HG03342 (cell line): ENCODE results near the gene KRTCAP2.
"Not testable (repeated sequence)": the region's sequence is repeated elsewhere in the genome, so short reads cannot be mapped to it uniquely, and the experiment has no call there.

Experiments used
- ATAC-seq: cut with Tn5 transposase; IDR thresholded peaks from one replicate; pipeline ENCODE4 v1.9.1; 2021; ENCODE audit warnings: mild to moderate bottlenecking, moderate library complexity; ENCODE audit not compliant: unreplicated experiment

Gene KRTCAP2

DNA sequence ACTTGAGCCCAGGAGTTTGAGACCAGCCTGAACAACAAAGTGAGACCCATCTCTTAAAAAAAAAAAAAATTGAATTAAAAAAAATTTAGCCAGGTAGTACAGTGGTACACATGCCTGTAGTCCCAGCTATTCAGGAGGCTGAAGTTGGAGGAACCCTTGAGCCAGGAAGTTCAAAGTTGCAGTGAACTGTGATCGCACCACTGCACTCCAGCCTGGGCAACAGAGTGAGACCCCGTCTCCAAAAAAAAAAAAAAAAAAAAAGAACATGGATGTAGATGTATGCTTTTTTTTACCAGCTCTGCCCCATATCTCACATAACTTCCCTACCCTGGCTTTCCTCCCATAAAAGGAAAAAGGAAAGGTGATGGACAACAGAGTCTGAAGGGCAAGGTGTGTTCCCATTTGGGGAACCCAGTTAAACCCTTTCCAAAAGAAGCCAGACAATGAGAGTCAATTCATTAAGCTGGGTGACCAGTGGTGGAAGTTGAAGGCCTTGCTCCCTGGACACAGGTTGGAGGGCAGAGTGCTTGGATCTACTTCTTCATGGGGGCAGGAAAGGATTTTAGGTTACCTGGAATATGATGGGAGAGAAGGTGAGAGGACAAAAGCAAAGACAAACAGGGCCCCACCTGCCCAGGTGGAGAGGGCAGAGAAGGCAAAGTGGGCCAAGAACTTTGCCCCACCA is 2.9 kb downstream of the KRTCAP2 start:
- no peak for ATAC-seq

DNA sequence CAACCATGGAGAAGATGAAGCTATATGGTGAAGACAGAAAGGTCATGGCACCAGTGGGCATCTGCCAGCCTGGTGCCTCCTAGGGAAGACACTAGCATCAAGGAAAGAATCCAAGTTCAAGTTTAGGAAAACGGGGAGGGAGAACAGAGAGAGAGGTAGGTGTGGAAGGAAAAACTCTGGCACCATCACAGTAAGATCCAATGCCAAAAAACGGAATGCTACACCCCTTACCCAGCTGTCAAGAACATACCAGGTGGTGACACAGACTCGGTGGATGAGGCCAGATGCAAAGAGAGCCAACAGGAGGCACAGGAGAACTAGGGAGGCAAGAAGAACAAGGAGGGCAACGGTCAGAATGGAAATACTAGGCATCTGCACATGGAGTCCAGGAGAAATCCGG is 3.6 kb downstream of the KRTCAP2 start:
- ATAC-seq: no peak

GRCh38 chr1:155168456-155169210 is 4.5 kb downstream of the KRTCAP2 start:
- ATAC-seq: no peak

GRCh38 chr1:155168105-155168445 is 5.0 kb downstream of the KRTCAP2 start:
- ATAC-seq: not testable (repeated sequence)

DNA sequence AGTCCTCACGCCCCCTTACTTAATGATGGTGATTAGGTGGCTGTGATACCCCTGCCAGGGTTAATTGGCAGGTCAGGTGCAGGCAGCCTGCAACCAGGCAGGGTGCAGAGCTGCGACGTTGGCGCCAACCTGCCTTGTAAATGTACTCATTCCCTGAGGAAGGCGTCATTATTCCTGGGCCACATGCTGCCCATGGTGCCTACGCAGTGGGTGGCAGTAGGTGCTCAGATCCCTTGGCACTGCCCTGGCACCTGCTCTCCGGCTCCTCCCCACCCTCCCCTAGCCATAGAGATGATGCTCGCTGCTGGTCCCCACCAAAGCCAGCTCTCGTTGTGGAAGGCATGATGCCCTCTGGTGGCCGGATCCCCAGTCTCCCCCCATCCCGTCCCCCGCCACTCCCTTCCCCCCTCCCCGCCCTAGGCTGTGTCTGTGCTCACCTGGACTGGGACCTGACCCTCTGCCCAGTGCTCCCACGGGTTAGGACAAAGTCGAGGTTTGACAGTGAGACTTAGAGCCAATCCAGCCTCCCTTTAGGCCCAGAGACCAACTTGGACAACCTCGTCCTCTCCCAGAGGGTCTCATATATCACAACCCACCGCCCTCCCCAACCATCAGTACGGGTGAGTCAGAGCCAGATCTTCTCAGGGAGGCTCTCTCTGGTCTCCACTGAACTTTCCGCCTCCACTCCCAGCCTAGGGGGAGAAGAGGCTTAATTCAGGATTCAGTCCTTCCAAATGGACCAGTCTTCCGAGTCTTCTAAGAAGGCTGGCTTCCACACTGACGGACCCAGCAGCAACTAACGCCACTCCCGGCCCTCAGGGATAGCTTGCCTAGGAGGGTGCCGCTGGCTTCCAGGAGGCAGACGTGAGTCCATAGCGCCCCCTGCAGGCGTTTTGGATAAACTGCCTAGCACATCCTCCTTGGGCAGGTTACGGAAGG is 5.7 kb downstream of the KRTCAP2 start:
- ATAC-seq: no peak

DNA sequence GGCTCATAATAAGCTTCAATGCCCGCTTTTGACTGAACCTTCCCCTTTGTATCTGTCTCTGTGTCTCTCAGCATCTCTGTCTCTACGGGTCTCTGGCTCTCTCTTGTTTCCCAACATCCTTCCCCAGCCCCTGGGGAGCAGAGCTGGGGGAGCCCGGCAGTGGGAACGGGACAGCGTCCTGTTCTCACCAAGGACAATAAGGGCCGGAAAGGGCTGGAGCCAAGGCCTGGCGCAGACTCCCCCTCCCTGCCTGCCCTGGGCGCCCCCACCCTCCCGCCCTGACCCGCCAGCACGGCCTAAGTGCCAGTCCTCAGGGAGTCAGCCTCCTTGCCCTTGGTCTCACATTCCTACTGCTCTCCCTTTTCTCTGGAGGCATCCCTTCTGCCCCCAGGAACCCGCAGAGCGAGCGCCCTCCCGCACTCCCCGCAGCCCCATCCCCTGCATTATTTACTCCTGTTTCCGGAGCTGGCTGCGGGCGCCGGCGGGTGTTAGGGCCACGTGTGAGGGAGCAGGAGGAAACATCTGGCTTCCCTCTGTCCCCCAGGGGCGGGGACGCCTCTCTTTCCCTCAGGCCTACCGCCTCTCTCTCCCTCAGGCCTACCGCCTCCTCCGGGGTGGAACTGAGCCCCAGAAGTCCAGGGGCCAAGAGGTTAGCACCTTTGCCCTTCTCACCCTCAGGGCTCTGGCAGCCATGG is 6.5 kb downstream of the KRTCAP2 start:
- no peak for ATAC-seq

- ATAC-seq: no peak
Observed at GRCh38 chr1:155166051-155166470, 7.0 kb downstream of the KRTCAP2 start.

DNA sequence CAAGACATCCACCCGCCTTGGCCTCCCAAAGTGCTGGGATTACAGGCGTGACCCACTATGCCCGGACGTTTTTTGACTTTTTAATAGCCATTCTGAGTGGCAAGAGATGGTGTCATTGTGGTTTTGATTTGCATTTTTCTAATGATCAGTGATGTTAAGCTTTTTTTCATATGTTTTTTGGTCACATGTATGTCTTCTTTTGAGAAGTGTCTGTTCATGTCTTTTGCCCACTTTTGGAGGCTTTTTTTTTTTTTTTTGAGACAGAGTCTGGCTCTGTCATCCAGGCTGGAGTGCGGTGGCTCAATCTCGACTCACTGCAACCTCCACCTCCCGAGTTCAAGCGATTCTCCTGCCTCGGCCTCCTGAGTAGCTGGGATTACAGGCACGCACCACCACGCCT is 8.5 kb downstream of the KRTCAP2 start:
- ATAC-seq: not testable (repeated sequence)

- ATAC-seq: not testable (repeated sequence)
Observed at GRCh38 chr1:155163785-155164184, 9.3 kb downstream of the KRTCAP2 start.

DNA sequence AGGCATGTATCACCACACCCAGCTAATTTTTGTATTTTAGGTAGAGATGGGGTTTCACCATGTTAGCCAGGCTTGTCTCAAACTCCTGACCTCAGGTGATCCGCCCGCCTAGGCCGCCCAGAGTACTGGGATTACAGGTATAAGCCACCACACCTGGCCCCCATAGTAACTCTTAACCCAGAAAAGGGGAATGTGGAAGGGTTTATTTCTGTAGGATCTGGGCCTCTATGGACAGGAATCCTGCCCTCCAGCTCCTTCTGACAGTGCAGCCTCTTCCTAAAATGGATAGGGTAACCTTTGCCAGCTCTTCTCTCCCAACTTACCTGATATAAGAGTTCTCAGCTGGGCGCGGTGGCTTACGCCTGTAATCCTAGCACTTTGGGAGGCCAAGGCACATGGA is 10.5 kb downstream of the KRTCAP2 start:
- not testable (repeated sequence) for ATAC-seq

DNA sequence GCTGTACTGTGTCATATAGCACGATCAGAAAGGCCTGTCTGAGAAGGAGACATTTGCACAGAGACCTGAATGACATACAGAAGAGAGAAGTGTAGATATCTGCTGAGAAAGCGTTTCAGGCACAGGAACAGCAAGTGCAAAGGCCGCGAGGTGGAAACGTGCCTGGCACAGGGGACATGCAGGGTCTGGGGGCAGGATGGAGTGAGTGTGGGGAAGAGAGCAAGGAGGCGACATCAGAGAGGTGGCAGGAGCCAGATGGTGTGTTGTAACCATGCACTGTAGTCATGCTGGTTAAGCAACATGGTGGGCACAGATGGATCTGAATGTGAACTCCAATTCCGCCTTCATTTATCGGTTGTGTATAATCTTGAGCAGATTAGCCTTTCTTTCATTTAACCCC is 13.0 kb downstream of the KRTCAP2 start:
- no peak for ATAC-seq

- ATAC-seq: no peak
Observed at GRCh38 chr1:155158991-155159390, 14.1 kb downstream of the KRTCAP2 start.

DNA sequence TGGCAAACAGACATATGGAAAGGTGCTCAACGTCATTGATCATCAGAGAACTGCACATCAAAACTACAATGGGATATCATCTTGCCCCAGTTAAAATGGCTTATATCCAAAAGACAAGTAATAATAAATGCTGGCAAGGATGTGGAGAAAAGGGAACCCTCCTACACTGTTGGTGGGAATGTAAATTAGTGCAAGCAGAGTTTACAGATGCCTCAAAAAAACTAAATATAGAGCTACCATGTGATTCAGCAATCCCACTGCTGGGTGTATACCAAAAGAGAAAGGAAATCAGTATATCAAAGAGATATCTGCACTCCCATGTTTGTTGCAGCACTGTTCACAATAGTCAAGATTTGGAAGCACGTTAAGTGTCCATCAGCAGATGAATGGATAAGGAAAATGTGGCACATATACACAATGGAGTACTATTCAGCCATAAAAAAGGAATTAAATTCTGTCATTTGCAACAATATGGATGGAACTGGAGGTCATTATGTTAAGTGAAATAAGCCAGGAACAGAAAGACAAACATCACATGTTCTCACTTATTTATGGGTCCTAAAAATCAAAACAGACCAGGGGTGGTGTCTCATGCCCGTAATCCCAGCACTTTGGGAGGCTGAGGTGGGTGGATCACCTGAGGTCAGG is 17.0 kb downstream of the KRTCAP2 start:
- ATAC-seq: not testable (repeated sequence)

- ATAC-seq: no peak
Observed at GRCh38 chr1:155145491-155145890, 27.6 kb downstream of the KRTCAP2 start.

DNA sequence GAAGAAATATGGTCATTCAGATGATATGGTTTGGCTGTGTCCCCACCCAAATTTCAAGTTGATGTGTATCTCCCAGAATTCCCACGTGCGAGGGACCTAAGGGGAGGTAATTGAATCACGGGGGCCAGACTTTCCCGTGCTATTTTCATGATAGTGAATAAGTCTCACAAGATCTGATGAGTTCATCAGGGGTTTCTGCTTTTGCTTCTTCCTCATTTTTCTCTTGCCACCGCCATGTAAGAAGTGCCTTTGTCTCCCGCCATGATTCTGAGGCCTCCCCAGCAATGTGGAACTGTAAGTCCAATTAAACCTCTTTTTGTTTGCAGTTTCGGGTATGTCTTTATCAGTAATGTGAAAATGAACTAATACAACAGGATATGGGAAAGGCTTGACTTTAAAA is 31.4 kb downstream of the KRTCAP2 start:
- ATAC-seq: no peak

GRCh38 chr1:155140630-155140953 is 32.5 kb downstream of the KRTCAP2 start:
- ATAC-seq: no peak

- ATAC-seq: peak; percentile 64
Observed at GRCh38 chr1:155139895-155140629, 33.0 kb downstream of the KRTCAP2 start, which contains the start of gene DPM3. DPM3 (minus strand) TSS chr1:155140531; CDS start chr1:155140240, 291 bp downstream.

DNA sequence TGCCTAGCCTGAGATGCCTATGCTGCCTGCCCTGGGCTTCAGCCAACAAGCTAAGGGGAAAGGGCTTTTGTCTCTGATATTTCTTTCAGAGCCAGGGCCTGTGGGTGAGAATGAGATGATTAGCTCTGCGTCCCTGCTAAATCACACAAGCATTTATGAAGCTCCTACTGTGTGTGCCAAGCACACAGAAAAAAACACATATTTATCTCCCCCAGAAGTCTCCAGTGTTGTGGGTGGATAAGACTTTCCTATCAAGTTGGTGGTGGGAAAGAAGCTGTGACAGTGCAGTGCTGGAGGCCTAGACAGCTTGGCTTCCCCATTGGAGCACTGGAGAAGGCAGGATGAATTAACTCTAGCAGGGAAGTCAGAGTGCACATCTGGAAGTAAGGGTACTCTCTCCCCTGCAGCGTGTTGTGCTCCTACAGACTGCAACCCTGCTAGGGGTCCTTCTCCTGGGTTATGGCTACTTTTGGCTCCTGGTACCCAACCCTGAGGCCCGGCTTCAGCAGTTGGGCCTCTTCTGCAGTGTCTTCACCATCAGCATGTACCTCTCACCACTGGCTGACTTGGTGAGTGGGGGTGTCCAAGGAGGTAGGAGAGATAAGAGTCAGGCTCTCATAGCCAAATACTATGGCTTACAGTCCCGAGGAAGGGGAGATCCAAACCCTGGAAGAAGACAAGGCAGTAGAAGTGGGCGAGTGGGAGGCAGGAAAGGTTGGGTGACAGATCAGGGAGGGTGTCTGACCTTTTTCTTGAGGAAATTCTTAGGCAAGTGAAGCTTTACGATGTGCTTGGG is 35.8 kb downstream of the KRTCAP2 start:
- ATAC-seq: no peak

GRCh38 chr1:155136748-155137147 is 36.4 kb downstream of the KRTCAP2 start:
- no peak for ATAC-seq
